H9 (cell line): Measurements from ENCODE around the gene PRMT7. TPM values are rescaled to one million over a fixed set of nuclear protein-coding genes. Genes with fewer than 3 reads are reported as not detected.

Source experiments
- DNase-seq: peaks from one replicate; pipeline ENCODE4 v3.0.0-alpha.2; 2017
- H2AFZ ChIP-seq: one replicate; pipeline ENCODE4 v1.6.1; 2013; ENCODE audit warnings: mild to moderate bottlenecking, low read length, control low read depth, moderate library complexity
- H2AK5ac ChIP-seq: 2 replicates; pipeline ENCODE4 v1.6.1; 2013; ENCODE audit warnings: low read length, control low read depth, mixed read lengths; ENCODE audit not compliant: insufficient read length
- H2BK120ac ChIP-seq: one replicate; pipeline ENCODE4 v1.6.1; 2013; ENCODE audit warnings: low read depth, mild to moderate bottlenecking, low read length, control low read depth, inconsistent platforms; ENCODE audit not compliant: poor library complexity, severe bottlenecking
- H2BK12ac ChIP-seq: 2 replicates; pipeline ENCODE4 v1.6.1; 2013; ENCODE audit warnings: low read length, control low read depth, mixed read lengths, low read depth; ENCODE audit not compliant: insufficient read length
- H2BK15ac ChIP-seq: 2 replicates; pipeline ENCODE4 v1.6.1; 2013; ENCODE audit warnings: low read depth, low read length, control low read depth
- H2BK20ac ChIP-seq: one replicate; pipeline ENCODE4 v1.6.1; 2013; ENCODE audit warnings: low read depth, mild to moderate bottlenecking, low read length, control low read depth, inconsistent platforms; ENCODE audit not compliant: poor library complexity, severe bottlenecking
- H2BK5ac ChIP-seq: 2 replicates; pipeline ENCODE4 v1.6.1; 2013; ENCODE audit warnings: low read length, control low read depth, mixed read lengths; ENCODE audit not compliant: insufficient read length
- H3K14ac ChIP-seq: 2 replicates; pipeline ENCODE4 v1.6.1; 2013; ENCODE audit warnings: low read length, control low read depth; ENCODE audit not compliant: insufficient read depth
- H3K18ac ChIP-seq: 2 replicates; pipeline ENCODE4 v1.6.1; 2013; ENCODE audit warnings: low read depth, mild to moderate bottlenecking, mixed read lengths, low read length, control low read depth; ENCODE audit not compliant: insufficient read length
- H3K23ac ChIP-seq: 2 replicates; pipeline ENCODE4 v1.6.1; 2013; ENCODE audit warnings: low read length, control low read depth, mixed read lengths, low read depth; ENCODE audit not compliant: insufficient read length
- H3K23me2 ChIP-seq: 2 replicates; pipeline ENCODE4 v1.6.1; 2013; ENCODE audit warnings: low read depth, mild to moderate bottlenecking, mixed read lengths, low read length, control low read depth; ENCODE audit not compliant: insufficient read length, poor library complexity, severe bottlenecking
- H3K27ac ChIP-seq: 2 replicates; pipeline ENCODE4 v1.5.1; 2013; ENCODE audit warnings: low read length, control low read depth, mixed read lengths, low read depth; ENCODE audit not compliant: insufficient read length
- H3K27me3 ChIP-seq: 2 replicates; pipeline ENCODE4 v1.6.1; 2013; ENCODE audit warnings: low read length, control low read depth, inconsistent platforms; ENCODE audit not compliant: insufficient read depth
- H3K4ac ChIP-seq: 2 replicates; pipeline ENCODE4 v1.6.1; 2013; ENCODE audit warnings: low read depth, mild to moderate bottlenecking, control low read depth, inconsistent platforms, low read length, moderate library complexity
- H3K4me1 ChIP-seq: 2 replicates; pipeline ENCODE4 v1.6.1; 2013; ENCODE audit warnings: low read length, control low read depth, inconsistent platforms; ENCODE audit not compliant: insufficient read depth
- H3K4me2 ChIP-seq: 2 replicates; pipeline ENCODE4 v1.6.1; 2013; ENCODE audit warnings: low read length, control low read depth, mixed read lengths; ENCODE audit not compliant: insufficient read length, insufficient read depth
- H3K56ac ChIP-seq: 2 replicates; pipeline ENCODE4 v1.6.1; 2013; ENCODE audit warnings: low read depth, mild to moderate bottlenecking, mixed read lengths, low read length, control low read depth; ENCODE audit not compliant: insufficient read length
- H3K79me1 ChIP-seq: 2 replicates; pipeline ENCODE4 v1.6.1; 2013; ENCODE audit warnings: low read depth, mild to moderate bottlenecking, moderate library complexity, low read length, control low read depth, inconsistent platforms; ENCODE audit not compliant: insufficient read depth, poor library complexity, severe bottlenecking
- H3K79me2 ChIP-seq: 2 replicates; pipeline ENCODE4 v1.6.1; 2013; ENCODE audit warnings: low read length, control low read depth, inconsistent platforms; ENCODE audit not compliant: insufficient read depth
- H3K9ac ChIP-seq: 2 replicates; pipeline ENCODE4 v1.6.1; 2013; ENCODE audit warnings: low read length, control low read depth, mixed read lengths; ENCODE audit not compliant: insufficient read length; ENCODE audit errors: extremely low read depth
- H3K9me3 ChIP-seq: one replicate; pipeline ENCODE4 v1.6.1; 2013; ENCODE audit warnings: low read depth, low read length, inconsistent platforms; ENCODE audit not compliant: control insufficient read depth
- H3T11ph ChIP-seq: one replicate; pipeline ENCODE4 v1.6.1; 2013; ENCODE audit warnings: mild to moderate bottlenecking, low read length, control low read depth, inconsistent platforms
- H4K20me1 ChIP-seq: one replicate; pipeline ENCODE4 v1.6.1; 2013; ENCODE audit not compliant: control insufficient read depth, insufficient read length, insufficient read depth
- H4K5ac ChIP-seq: 2 replicates; pipeline ENCODE4 v1.6.1; 2013; ENCODE audit warnings: low read depth, mild to moderate bottlenecking, mixed read lengths, low read length, control low read depth; ENCODE audit not compliant: insufficient read length
- H4K8ac ChIP-seq: replicated peaks from 2 replicates; pipeline ENCODE4 v1.6.1; 2013; ENCODE audit warnings: low read length, control low read depth, mixed read lengths, low read depth; ENCODE audit not compliant: insufficient read length
- H4K91ac ChIP-seq: 2 replicates; pipeline ENCODE4 v1.6.1; 2013; ENCODE audit warnings: low read depth, mild to moderate bottlenecking, moderate library complexity, mixed read lengths, low read length, control low read depth; ENCODE audit not compliant: insufficient read length
- H3K27ac Mint-ChIP-seq, 3 experiments: 2 replicates in 2 of 3; 3 replicates in 1 of 3; pipeline ENCODE4 v1.8.0; 2020 to 2021; ENCODE audit warnings: mixed read lengths in 3 of 3, mild to moderate bottlenecking in 1 of 3, moderate library complexity in 1 of 3
- H3K27me3 Mint-ChIP-seq: 2 replicates; pipeline ENCODE4 v1.8.0; 2021; ENCODE audit warnings: low read depth, mild to moderate bottlenecking, moderate library complexity, mixed read lengths
- H3K36me3 Mint-ChIP-seq, 3 experiments: 2 replicates in 2 of 3; 3 replicates in 1 of 3; pipeline ENCODE4 v1.8.0; 2020 to 2021; ENCODE audit warnings: low read depth in 3 of 3, mixed read lengths in 3 of 3; ENCODE audit not compliant: insufficient read depth in 1 of 3
- H3K4me1 Mint-ChIP-seq, 2 experiments: 2 replicates each; pipeline ENCODE4 v1.8.0; 2020; ENCODE audit warnings: mixed read lengths in 2 of 2
- H3K4me3 Mint-ChIP-seq, 2 experiments: 2 replicates in 1 of 2; 3 replicates in 1 of 2; pipeline ENCODE4 v1.8.0; 2020 to 2021; ENCODE audit warnings: mild to moderate bottlenecking in 2 of 2, mixed read lengths in 2 of 2, moderate library complexity in 1 of 2
- H3K9me3 Mint-ChIP-seq, 2 experiments: 2 replicates in 1 of 2; 3 replicates in 1 of 2; pipeline ENCODE4 v1.8.0; 2020; ENCODE audit warnings: mild to moderate bottlenecking in 2 of 2, mixed read lengths in 2 of 2, moderate library complexity in 1 of 2
- CTCF ChIP-seq: fragments of 200-600 bp; sonication (generic); conservative IDR thresholded peaks from 3 replicates; pipeline ENCODE4 v1.8.0; 2021; ENCODE audit warnings: antibody characterized with exemption, mild to moderate bottlenecking
- WGBS: extraction: QIAGEN DNeasy Blood & Tissue Kit; methylation state at CpG from one replicate; pipeline ENCODE4 v1.1.7; 2013; ENCODE audit warnings: missing lambda C conversion rate, low lambda C conversion rate, mixed read lengths; ENCODE audit not compliant: insufficient read length; ENCODE audit errors: extremely low coverage; 5-methylcytosine and 5-hydroxymethylcytosine counted together
- total RNA-seq: library from RNA; stranded (reverse); gene quantifications from 2 replicates; pipeline ENCODE4 v1.2.1, GENCODE V29; 2021

PRMT7 gene
- total RNA-seq, 1 experiment from 2014 or later: 56.6 TPM

GRCh38 chr16:68369168-68369567 is 58.3 kb downstream of the PRMT7 start:
- no peaks in the 10 kb centered on the region for H3K27me3 ChIP-seq
- no peak overlapping the region for H2BK120ac ChIP-seq
- no peak overlapping the region for H3K14ac ChIP-seq
- no peaks in the 10 kb centered on the region for H4K20me1 ChIP-seq
- no peak overlapping the region for H3K4me2 ChIP-seq
- peaks cover 19 to 41% of the 10 kb centered on the region in 2 experiments for H3K4me1 Mint-ChIP-seq
- no peak overlapping the region for H2BK15ac ChIP-seq
- no peaks in the 10 kb centered on the region for H3K79me2 ChIP-seq
- H3K27me3 Mint-ChIP-seq: peaks cover 16% of the 10 kb centered on the region
- no peak overlapping the region for H2AK5ac ChIP-seq
- no peak overlapping the region for H3K56ac ChIP-seq
- H3K4me1 ChIP-seq: no peaks in the 10 kb centered on the region
- peak overlapping the region in 1 of 3 experiments; percentile 15; a peak in 2 of 7 replicates for H3K27ac Mint-ChIP-seq
- no CpG with 5 or more reads among the region's 4 CpGs for WGBS
- no peak for TF ChIP-seq CTCF
- H3T11ph ChIP-seq: no peak overlapping the region
- H3K79me1 ChIP-seq: no peaks in the 10 kb centered on the region
- no peak overlapping the region for H2BK5ac ChIP-seq
- H3K4ac ChIP-seq: no peak overlapping the region
- H3K23ac ChIP-seq: no peak overlapping the region
- H3K18ac ChIP-seq: no peak overlapping the region
- H3K23me2 ChIP-seq: no peaks in the 10 kb centered on the region
- no peak overlapping the region for H4K5ac ChIP-seq
- no peak overlapping the region for H3K4me3 Mint-ChIP-seq
- no peak overlapping the region for H2AFZ ChIP-seq
- H3K9me3 ChIP-seq: no peaks in the 10 kb centered on the region
- H3K9ac ChIP-seq: no peak overlapping the region
- no peak overlapping the region for H4K8ac ChIP-seq
- H3K9me3 Mint-ChIP-seq: no peaks in the 10 kb centered on the region
- DNase-seq: no peak
- H2BK20ac ChIP-seq: no peak overlapping the region
- no peak overlapping the region for H3K27ac ChIP-seq
- H3K36me3 Mint-ChIP-seq: no peaks in the 10 kb centered on the region
- no peak overlapping the region for H4K91ac ChIP-seq
- no peak overlapping the region for H2BK12ac ChIP-seq
